Keratinocyte (primary cell): ENCODE measurements around the gene TRMT61B. TPM values are rescaled to one million over a fixed set of nuclear protein-coding genes. Genes with fewer than 3 reads are reported as not detected.

Experiments used
- DNase-seq: peaks from one replicate; pipeline ENCODE4 v3.0.0-alpha.2; 2011; ENCODE audit warnings: low read depth, missing footprints, low spot score
- FAIRE-seq: peaks from 2 replicates; lab custom pipeline; 2011; peaks lifted over from hg19 to GRCh38; lab: Jason Lieb, UNC
- H2AFZ ChIP-seq: 2 replicates; pipeline ENCODE4 v1.6.0; 2012; ENCODE audit warnings: low read length, control low read depth, inconsistent platforms; ENCODE audit not compliant: control insufficient read depth
- H3K27ac ChIP-seq: 2 replicates; pipeline ENCODE4 v1.5.1; 2011; ENCODE audit warnings: low read length; ENCODE audit not compliant: control insufficient read depth, insufficient read depth
- H3K27me3 ChIP-seq: 3 replicates; pipeline ENCODE4 v1.6.0; 2011; ENCODE audit warnings: low read length; ENCODE audit not compliant: control insufficient read depth, insufficient read depth; ENCODE audit errors: extremely low read depth
- H3K36me3 ChIP-seq, 2 experiments: 2 replicates in 1 of 2; 3 replicates in 1 of 2; pipeline ENCODE4 v1.5.1; 2011; ENCODE audit warnings: low read length in 2 of 2, mild to moderate bottlenecking in 1 of 2; ENCODE audit not compliant: control insufficient read depth in 2 of 2, insufficient read depth in 2 of 2; ENCODE audit errors: extremely low read depth in 1 of 2
- H3K4me1 ChIP-seq: 3 replicates; pipeline ENCODE4 v1.5.1; 2011; ENCODE audit warnings: low read length; ENCODE audit not compliant: control insufficient read depth, insufficient read depth; ENCODE audit errors: extremely low read depth
- H3K4me2 ChIP-seq: 3 replicates; pipeline ENCODE4 v1.6.0; 2011; ENCODE audit warnings: low read depth, low read length; ENCODE audit not compliant: control insufficient read depth, insufficient read depth; ENCODE audit errors: extremely low read depth
- H3K4me3 ChIP-seq, 3 experiments: fragments of 200-600 bp in 1 of 3; sonication (generic) in 1 of 3; 2 replicates in 2 of 3; 3 replicates in 1 of 3; pipeline ENCODE4 v1.5.1; 2011 to 2016; ENCODE audit warnings: low read length in 3 of 3, mild to moderate bottlenecking in 3 of 3, control low read depth in 2 of 3, inconsistent platforms in 1 of 3, low read depth in 1 of 3, mixed read lengths in 1 of 3, mixed run types in 1 of 3, moderate library complexity in 1 of 3; ENCODE audit not compliant: control insufficient read depth in 2 of 3, insufficient read depth in 2 of 3; ENCODE audit errors: extremely low read depth in 1 of 3
- H3K79me2 ChIP-seq: 2 replicates; pipeline ENCODE4 v1.6.0; 2012; ENCODE audit warnings: low read length; ENCODE audit not compliant: control insufficient read depth, insufficient read depth
- H3K9ac ChIP-seq: 3 replicates; pipeline ENCODE4 v1.6.0; 2011; ENCODE audit warnings: low read length; ENCODE audit not compliant: control insufficient read depth, insufficient read depth; ENCODE audit errors: extremely low read depth
- H3K9me1 ChIP-seq: 3 replicates; pipeline ENCODE4 v1.6.0; 2011; ENCODE audit warnings: low read length; ENCODE audit not compliant: control insufficient read depth, insufficient read depth; ENCODE audit errors: extremely low read depth
- H3K9me3 ChIP-seq: 2 replicates; pipeline ENCODE4 v1.5.1; 2012; ENCODE audit warnings: low read depth, low read length; ENCODE audit not compliant: control insufficient read depth
- H4K20me1 ChIP-seq: 3 replicates; pipeline ENCODE4 v1.6.0; 2011; ENCODE audit warnings: low read length; ENCODE audit not compliant: control insufficient read depth, insufficient read depth; ENCODE audit errors: extremely low read depth
- EZH2 ChIP-seq: IDR thresholded peaks from one replicate; pipeline ENCODE4 v1.6.1; 2012; ENCODE audit warnings: inconsistent platforms, mild to moderate bottlenecking, low read length, moderate library complexity
- dilution Hi-C: fragments of 300-500 bp; cut with MboI; formaldehyde crosslinking; loops from one replicate; pipeline ENCODE4 v1.7.0; 2020; ENCODE audit warnings: low sequenced_read_pairs; ENCODE audit not compliant: extremely low pct_ligation_motif_present
- polyA minus RNA-seq, 3 experiments: library from RNA; depleted of rRNA, polyadenylated mRNA; stranded (reverse); fragments of >200 nt; gene quantifications; 1 replicate in 1 of 3; 2 replicates in 1 of 3; 3 replicates in 1 of 3; pipeline ENCODE4 v1.2.3, GENCODE V29; 2011
- polyA plus RNA-seq, 5 experiments: library from polyadenylated mRNA; depleted of rRNA in 3 of 5; stranded (reverse) in 3 of 5; stranded (forward) in 1 of 5; unstranded in 1 of 5; fragments of >200 nt; gene quantifications; 1 replicate in 1 of 5; 2 replicates in 3 of 5; 3 replicates in 1 of 5; pipeline versions ENCODE4 v1.2.1 to v1.2.3, GENCODE V29; 2011 to 2012; ENCODE audit warnings: missing spikeins in 2 of 5, low read depth in 1 of 5, low replicate concordance in 1 of 5
- TF ChIP-seq, protein P1 (sequence below), 3 experiments: IDR thresholded peaks in 1 of 3; conservative IDR thresholded peaks in 1 of 3; optimal IDR thresholded peaks in 1 of 3; 2 replicates in 2 of 3; 3 replicates in 1 of 3; pipeline versions ENCODE3 to v1.5.1; 2011; ENCODE audit warnings: low read length in 3 of 3, mild to moderate bottlenecking in 3 of 3, moderate library complexity in 2 of 3, control low read depth in 1 of 3, inconsistent platforms in 1 of 3; ENCODE audit not compliant: insufficient read depth in 2 of 3; ENCODE audit errors: extremely low read depth in 1 of 3

The TRMT61B gene
- polyA plus RNA-seq: 10.4 to 16.2 TPM (median 12.1 TPM) in 3 replicates
- 8.1 TPM for polyA plus RNA-seq (2011; ENCODE audit: low read depth)
- 10.1 and 22.6 TPM in 2 replicates for polyA plus RNA-seq (2011; cell fraction: cytosol; rRNA removed)
- 14.3 and 15.8 TPM in 2 replicates for polyA plus RNA-seq (2011; cell fraction: nucleus; rRNA removed)
- polyA plus RNA-seq (2012; ENCODE audit: low replicate concordance): 11.0 and 14.0 TPM in 2 replicates
- polyA minus RNA-seq: 3.4 to 8.2 TPM (median 4.7 TPM) in 3 replicates
- polyA minus RNA-seq (2011; cell fraction: cytosol; rRNA and poly(A)+ RNA removed): 8.6 TPM
- 3.2 and 9.6 TPM in 2 replicates for polyA minus RNA-seq (2011; cell fraction: nucleus; rRNA and poly(A)+ RNA removed)

DNA sequence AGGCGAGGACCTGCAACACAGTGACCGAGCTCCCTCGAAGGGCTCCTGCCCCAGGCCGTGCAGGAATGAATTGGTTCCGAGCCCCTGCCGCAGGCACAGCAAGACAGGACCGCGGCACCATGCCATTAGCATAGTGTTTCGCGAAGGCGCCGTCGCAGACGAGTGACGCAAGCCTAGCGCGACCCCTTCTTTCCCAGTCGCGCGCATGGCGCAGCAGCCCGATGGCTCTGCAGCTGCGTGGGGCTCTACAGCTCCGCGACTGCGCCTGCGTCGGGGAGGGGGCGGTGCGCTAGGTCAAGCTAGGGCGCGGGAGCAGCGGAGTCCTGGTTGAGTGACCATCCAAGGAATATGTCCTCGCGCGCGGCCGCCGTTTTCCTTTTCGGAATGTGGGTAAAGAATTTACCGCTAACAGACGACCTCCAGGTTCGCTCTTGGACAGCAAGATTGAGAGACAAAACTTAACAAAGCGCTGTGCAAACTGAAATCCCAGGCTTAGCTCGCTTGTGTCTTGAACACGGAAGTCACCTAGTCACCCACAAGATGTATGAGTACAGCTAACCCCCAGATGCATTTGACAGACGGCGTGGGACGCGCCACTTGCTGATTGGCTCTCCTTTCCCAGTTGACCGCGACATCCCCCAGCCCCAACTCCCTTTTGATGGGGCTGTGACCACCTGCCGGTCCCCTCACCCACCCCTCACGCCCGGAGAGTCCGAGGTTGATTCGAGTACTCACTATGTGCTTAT lies at the start of gene TRMT61B:
Gene TRMT61B (minus strand): TSS at position 164 of the 746 bp plus-strand sequence. CDS start 32 bp downstream, at position 132.
- DNase-seq (peak; percentile 50), FAIRE-seq (no peak)
- no peaks in the 10 kb centered on the region for H3K36me3 ChIP-seq
- H3K27ac ChIP-seq: peak within 1 kb of the TSS; percentile 91
- peak within 1 kb of the TSS; percentile 96 for H3K4me2 ChIP-seq
- H3K27me3 ChIP-seq: no peaks in the 10 kb centered on the region
- no peaks in the 10 kb centered on the region for H3K9me3 ChIP-seq
- H3K9ac ChIP-seq: peak within 1 kb of the TSS; percentile 95
- dilution Hi-C loops: no loop called here
- peaks cover 20% of the 10 kb centered on the region for H3K4me1 ChIP-seq
- TF ChIP-seq, protein P1, sequence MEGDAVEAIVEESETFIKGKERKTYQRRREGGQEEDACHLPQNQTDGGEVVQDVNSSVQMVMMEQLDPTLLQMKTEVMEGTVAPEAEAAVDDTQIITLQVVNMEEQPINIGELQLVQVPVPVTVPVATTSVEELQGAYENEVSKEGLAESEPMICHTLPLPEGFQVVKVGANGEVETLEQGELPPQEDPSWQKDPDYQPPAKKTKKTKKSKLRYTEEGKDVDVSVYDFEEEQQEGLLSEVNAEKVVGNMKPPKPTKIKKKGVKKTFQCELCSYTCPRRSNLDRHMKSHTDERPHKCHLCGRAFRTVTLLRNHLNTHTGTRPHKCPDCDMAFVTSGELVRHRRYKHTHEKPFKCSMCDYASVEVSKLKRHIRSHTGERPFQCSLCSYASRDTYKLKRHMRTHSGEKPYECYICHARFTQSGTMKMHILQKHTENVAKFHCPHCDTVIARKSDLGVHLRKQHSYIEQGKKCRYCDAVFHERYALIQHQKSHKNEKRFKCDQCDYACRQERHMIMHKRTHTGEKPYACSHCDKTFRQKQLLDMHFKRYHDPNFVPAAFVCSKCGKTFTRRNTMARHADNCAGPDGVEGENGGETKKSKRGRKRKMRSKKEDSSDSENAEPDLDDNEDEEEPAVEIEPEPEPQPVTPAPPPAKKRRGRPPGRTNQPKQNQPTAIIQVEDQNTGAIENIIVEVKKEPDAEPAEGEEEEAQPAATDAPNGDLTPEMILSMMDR (optimal IDR thresholded peaks at IDR 0.05 in 1 of 3, IDR thresholded peaks at IDR 0.05 in 1 of 3, conservative IDR thresholded peaks at IDR 0.05 in 1 of 3; ENCODE audit: extremely low read depth in 1 of 3, insufficient read depth in 2 of 3, low read length in 3 of 3): no peak
- no peak for TF ChIP-seq EZH2
- H2AFZ ChIP-seq: peak within 1 kb of the TSS; percentile 99
- peaks cover 38% of the 10 kb centered on the region for H3K79me2 ChIP-seq
- H3K9me1 ChIP-seq: no peaks in the 10 kb centered on the region
- H4K20me1 ChIP-seq: no peaks in the 10 kb centered on the region
- peak within 1 kb of the TSS; percentile 70 to 100 (median 99) for H3K4me3 ChIP-seq

DNA sequence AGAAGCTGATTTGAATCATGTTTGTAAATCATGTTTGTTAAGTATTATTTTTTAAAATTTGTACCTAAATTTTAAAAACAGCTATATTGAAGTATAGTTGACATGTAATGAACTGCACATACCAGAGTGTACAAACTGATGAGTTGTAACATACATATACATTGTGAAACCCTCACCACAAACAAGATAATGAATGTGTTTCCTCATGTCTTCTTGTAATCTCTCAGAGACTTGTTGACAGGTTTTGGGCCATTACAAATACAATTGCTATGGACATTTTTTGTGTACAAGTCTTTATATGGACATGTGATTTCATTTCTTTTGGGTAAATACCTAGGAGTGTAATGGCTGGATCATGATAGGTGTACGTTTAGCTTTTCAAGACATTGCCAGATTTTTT lies 45.8 kb upstream of the TRMT61B start:
- Histone ChIP-seq H3K4me3 (no peak overlapping the region), H3K36me3 (peaks cover 14 to 22% of the 10 kb centered on the region in 2 experiments), H2AFZ (no peak overlapping the region), H3K27ac (no peak overlapping the region), H3K9me3 (no peaks in the 10 kb centered on the region), H3K9me1 (no peaks in the 10 kb centered on the region), H4K20me1 (peaks cover 6% of the 10 kb centered on the region), H3K4me2 (no peak overlapping the region), H3K4me1 (no peaks in the 10 kb centered on the region), H3K79me2 (peaks cover 74% of the 10 kb centered on the region), H3K9ac (no peak overlapping the region), H3K27me3 (no peaks in the 10 kb centered on the region)
- no peak for TF ChIP-seq EZH2
- TF ChIP-seq, protein P1 (optimal IDR thresholded peaks at IDR 0.05 in 1 of 3, IDR thresholded peaks at IDR 0.05 in 1 of 3, conservative IDR thresholded peaks at IDR 0.05 in 1 of 3; ENCODE audit: extremely low read depth in 1 of 3, insufficient read depth in 2 of 3, low read length in 3 of 3): no peak
- dilution Hi-C loops: no loop called here
- FAIRE-seq: no peak
- no peak for DNase-seq
